GM12878 (cell line): ENCODE data around the gene WWP2. TPM values are rescaled to one million over a fixed set of nuclear protein-coding genes. Genes with fewer than 3 reads are reported as not detected.

ENCODE experiments used
- ATAC-seq: fragments of 200-7000 bp; cut with Tn5 transposase; 3 replicates; pipeline ENCODE4 v1.9.1; 2020; ENCODE audit warnings: mild to moderate bottlenecking, moderate library complexity
- BruUV-seq: library from RNA; stranded (reverse); fragments of 400-500 nt; replicated peaks from 2 replicates; lab custom pipeline; 2021; lab: Mats Ljungman, UMichigan
- CTCF ChIA-PET: fragments of 300-600 bp; sonication (Branson Sonifier 250); formaldehyde crosslinking; extraction: SDS; loops from one replicate; lab custom pipeline; 2021; ENCODE audit warnings: inconsistent platforms; lab: Yijun Ruan, JAX
- POLR2A ChIA-PET: fragments of 350-600 bp; formaldehyde crosslinking; extraction: SDS; loops from one replicate; lab custom pipeline; 2021; ENCODE audit warnings: inconsistent platforms; lab: Charles Lee
- RAD21 ChIA-PET: fragments of 300-600 bp; sonication (Branson Sonifier 250); formaldehyde crosslinking; loops from one replicate; lab custom pipeline; 2023; ENCODE audit warnings: antibody characterized with exemption; ENCODE audit not compliant: unreplicated experiment; lab: Charles Lee
- SMC1A ChIA-PET: fragments of 300-600 bp; sonication (Branson Sonifier 250); formaldehyde crosslinking; loops from one replicate; lab custom pipeline; 2023; ENCODE audit not compliant: unreplicated experiment, uncharacterized antibody; lab: Charles Lee
- DNase-seq: peaks from one replicate; pipeline ENCODE4 v3.0.0-alpha.2; 2011; ENCODE audit warnings: low read depth, low spot score
- FAIRE-seq: peaks from 3 replicates; lab custom pipeline; 2011; peaks lifted over from hg19 to GRCh38; lab: Jason Lieb, UNC
- H2AFZ ChIP-seq: 2 replicates; pipeline ENCODE4 v1.6.0; 2011; ENCODE audit warnings: low read depth, low read length, control low read depth; ENCODE audit not compliant: control insufficient read depth
- H3K27ac ChIP-seq: 2 replicates; pipeline ENCODE4 v1.5.1; 2011; ENCODE audit warnings: control low read depth; ENCODE audit not compliant: control insufficient read depth, insufficient read depth
- H3K27me3 ChIP-seq, 2 experiments: replicated peaks in 1 of 2; 2 replicates each; pipeline versions ENCODE4 v1.6.0 to v1.6.1; 2011; ENCODE audit warnings: low read length in 1 of 2; ENCODE audit not compliant: control insufficient read depth in 2 of 2, insufficient read depth in 2 of 2
- H3K36me3 ChIP-seq, 2 experiments: 2 replicates each; pipeline ENCODE4 v1.5.1; 2011; ENCODE audit warnings: low read length in 1 of 2; ENCODE audit not compliant: control insufficient read depth in 2 of 2, insufficient read depth in 2 of 2
- H3K4me1 ChIP-seq: 2 replicates; pipeline ENCODE4 v1.6.1; 2011; ENCODE audit warnings: mild to moderate bottlenecking, low read length, moderate library complexity, mixed read lengths; ENCODE audit not compliant: control insufficient read depth, insufficient read depth
- H3K4me2 ChIP-seq: 2 replicates; pipeline ENCODE4 v1.6.0; 2011; ENCODE audit warnings: control low read depth; ENCODE audit not compliant: control insufficient read depth, insufficient read depth
- H3K4me3 ChIP-seq: fragments of 200-600 bp; sonication (generic); 2 replicates; pipeline ENCODE4 v1.5.1; 2016
- H3K79me2 ChIP-seq: 2 replicates; pipeline ENCODE4 v1.6.0; 2011; ENCODE audit warnings: low read length; ENCODE audit not compliant: control insufficient read depth, insufficient read depth
- H3K9ac ChIP-seq: 2 replicates; pipeline ENCODE4 v1.8.0; 2011; ENCODE audit warnings: low read length, control low read depth, mixed read lengths; ENCODE audit not compliant: control insufficient read depth, insufficient read depth
- H3K9me3 ChIP-seq: replicated peaks from 3 replicates; pipeline ENCODE4 v1.5.1; 2011; ENCODE audit warnings: mild to moderate bottlenecking, low read length; ENCODE audit not compliant: control insufficient read depth, insufficient read depth
- H4K20me1 ChIP-seq: 2 replicates; pipeline ENCODE4 v1.6.0; 2011; ENCODE audit not compliant: control insufficient read depth, insufficient read depth
- BACH1 ChIP-seq: fragments of 450-650 bp; IDR thresholded peaks from 2 replicates; pipeline ENCODE4 v1.6.1; 2017; ENCODE audit warnings: mild to moderate bottlenecking, borderline replicate concordance
- CREB1 ChIP-seq: IDR thresholded peaks from 2 replicates; pipeline ENCODE4 v1.6.1; 2012; ENCODE audit warnings: low read depth, mild to moderate bottlenecking, inconsistent platforms
- EP300 ChIP-seq, 2 experiments: fragments of 150-350 bp in 1 of 2; IDR thresholded peaks; 2 replicates each; pipeline ENCODE4 v1.6.1; 2011 to 2012; ENCODE audit warnings: low read depth in 2 of 2, low read length in 2 of 2, borderline replicate concordance in 1 of 2, improper control_type of control experiment in 1 of 2, inconsistent platforms in 1 of 2; ENCODE audit not compliant: control insufficient read depth in 1 of 2
- HCFC1 ChIP-seq: fragments of 150-350 bp; IDR thresholded peaks from 2 replicates; pipeline ENCODE4 v1.6.1; 2014; ENCODE audit warnings: low read length
- HDGF ChIP-seq: fragments of 450-650 bp; IDR thresholded peaks from 2 replicates; pipeline ENCODE4 v1.6.1; 2016; ENCODE audit warnings: antibody characterized with exemption
- NFXL1 ChIP-seq: fragments of 450-650 bp; IDR thresholded peaks from 2 replicates; pipeline ENCODE4 v1.6.1; 2017; ENCODE audit warnings: antibody characterized with exemption, mild to moderate bottlenecking, borderline replicate concordance
- PML ChIP-seq: IDR thresholded peaks from 2 replicates; pipeline ENCODE4 v1.6.1; 2012; ENCODE audit warnings: low read length, inconsistent platforms
- RELA ChIP-seq: fragments of 450-650 bp; IDR thresholded peaks from 2 replicates; pipeline ENCODE4 v1.8.0; 2014; ENCODE audit warnings: borderline replicate concordance; ENCODE audit not compliant: partially characterized antibody
- RFX5 ChIP-seq: IDR thresholded peaks from 2 replicates; pipeline ENCODE4 v1.6.1; 2011; ENCODE audit warnings: low read depth, low read length, improper control_type of control experiment
- TBL1XR1 ChIP-seq: IDR thresholded peaks from 2 replicates; pipeline ENCODE4 v1.6.1; 2012; ENCODE audit warnings: low read depth, low read length, improper control_type of control experiment
- TCF12 ChIP-seq: IDR thresholded peaks from 2 replicates; pipeline ENCODE4 v1.6.1; 2011; ENCODE audit warnings: low read depth, mild to moderate bottlenecking, low read length
- WGBS: methylation state at CpG from one replicate; pipeline ENCODE4 v1.1.6; 2016; ENCODE audit warnings: low lambda C conversion rate; ENCODE audit not compliant: insufficient replicate concordance, insufficient coverage; ENCODE audit errors: missing lambda C conversion rate; 5-methylcytosine and 5-hydroxymethylcytosine counted together
- in situ Hi-C: fragments of 300-500 bp; cut with MboI; formaldehyde crosslinking; loops from 9 replicates; pipeline ENCODE4 v1.14.3; 2018; ENCODE audit warnings: mixed read lengths
- intact Hi-C: fragments of 100-400 bp; cut with micrococcal nuclease; formaldehyde crosslinking; loops from one replicate; pipeline ENCODE4 v1.14.2; 2022; ENCODE audit not compliant: unreplicated experiment
- polyA plus RNA-seq, 11 experiments: library from polyadenylated mRNA; depleted of rRNA in 4 of 11; unstranded in 6 of 11; stranded (reverse) in 5 of 11; fragments of >200 nt; fragmentation: Nextera tagmentation in 4 of 11; fragmentation: Illumina TruSeq in 1 of 11; extraction: Ambion mirVana in 4 of 11; extraction: Trizol in 1 of 11; gene quantifications; 1 replicate in 1 of 11; 2 replicates in 10 of 11; pipeline versions ENCODE4 v1.2.1 to v1.2.3, GENCODE V29; 2011 to 2016; ENCODE audit warnings: inconsistent platforms in 2 of 11, missing spikeins in 2 of 11, low read depth in 1 of 11
- total RNA-seq, 4 experiments: library from RNA; depleted of rRNA in 3 of 4; stranded (reverse); fragments of >200 nt in 3 of 4; fragmentation: Illumina TruSeq in 1 of 4; extraction: Trizol in 1 of 4; gene quantifications; 2 replicates each; pipeline versions ENCODE4 v1.2.1 to v1.2.3, GENCODE V29; 2013 to 2021
- TF ChIP-seq, protein P1 (sequence below): fragments of 450-650 bp; formaldehyde crosslinking; IDR thresholded peaks from 2 replicates; pipeline ENCODE4 v1.4.0; 2020; ENCODE audit warnings: mild to moderate bottlenecking, moderate library complexity
- TF ChIP-seq, protein P2 (sequence below): IDR thresholded peaks from 2 replicates; pipeline ENCODE4 v1.6.1; 2012; ENCODE audit warnings: mild to moderate bottlenecking, low read depth, low read length

WWP2 gene
- total and polyA plus RNA-seq, 10 of the 15 experiments (the other 5 are each of a cell fraction or from before 2014, with no cell fraction given): 2.8 to 47.0 (median 23.8) TPM

DNA sequence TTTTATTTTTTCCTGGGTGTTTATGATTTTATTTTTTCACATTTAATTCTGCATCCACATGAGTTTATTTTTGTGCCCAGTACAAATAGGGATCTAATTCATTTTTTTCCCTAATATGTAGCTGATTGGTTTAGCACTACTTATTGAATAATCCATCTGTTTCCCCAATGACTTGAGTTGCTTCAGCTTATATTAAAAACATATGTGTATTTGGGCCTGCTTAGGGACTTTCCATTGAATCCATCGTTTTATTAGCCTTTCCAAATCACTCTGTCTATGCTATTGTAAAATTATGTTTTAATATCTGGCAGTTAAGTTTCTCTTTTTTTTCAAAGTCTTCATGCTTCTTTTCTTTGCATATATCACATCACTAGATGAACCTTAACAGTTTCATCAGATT, 42.2 kb downstream of the WWP2 start:
- in situ Hi-C loops (no loop called here), intact Hi-C loops (no loop called here)
- H3K9me3 ChIP-seq: no peaks in the 10 kb centered on the region
- H3K4me1 ChIP-seq: no peaks in the 10 kb centered on the region; the same call in 1 of the 2 replicates
- BruUV-seq: no TSS peak
- no peak overlapping the region for H2AFZ ChIP-seq
- H3K79me2 ChIP-seq: no peaks in the 10 kb centered on the region
- H3K9ac ChIP-seq: no peak overlapping the region
- DNase-seq: no peak
- no peaks in the 10 kb centered on the region for H4K20me1 ChIP-seq
- H3K4me3 ChIP-seq: no peak overlapping the region
- ATAC-seq: no peak
- ChIA-PET CTCF (no interaction called here), POLR2A (no interaction called here), RAD21 (no interaction called here), SMC1A (interaction anchor here (0.5 kb wide), 1 partner anchor 84 kb away, joined by 3 read pairs; no protein-coding TSS in a partner anchor)
- peaks cover 0 to 6% of the 10 kb centered on the region in 2 experiments; a peak in 2 of 4 replicates for H3K36me3 ChIP-seq
- H3K27ac ChIP-seq: no peak overlapping the region
- WGBS: 97% methylated on average over 1 of the region's 1 CpG
- TF ChIP-seq PML: no peak
- TF ChIP-seq, protein P1, sequence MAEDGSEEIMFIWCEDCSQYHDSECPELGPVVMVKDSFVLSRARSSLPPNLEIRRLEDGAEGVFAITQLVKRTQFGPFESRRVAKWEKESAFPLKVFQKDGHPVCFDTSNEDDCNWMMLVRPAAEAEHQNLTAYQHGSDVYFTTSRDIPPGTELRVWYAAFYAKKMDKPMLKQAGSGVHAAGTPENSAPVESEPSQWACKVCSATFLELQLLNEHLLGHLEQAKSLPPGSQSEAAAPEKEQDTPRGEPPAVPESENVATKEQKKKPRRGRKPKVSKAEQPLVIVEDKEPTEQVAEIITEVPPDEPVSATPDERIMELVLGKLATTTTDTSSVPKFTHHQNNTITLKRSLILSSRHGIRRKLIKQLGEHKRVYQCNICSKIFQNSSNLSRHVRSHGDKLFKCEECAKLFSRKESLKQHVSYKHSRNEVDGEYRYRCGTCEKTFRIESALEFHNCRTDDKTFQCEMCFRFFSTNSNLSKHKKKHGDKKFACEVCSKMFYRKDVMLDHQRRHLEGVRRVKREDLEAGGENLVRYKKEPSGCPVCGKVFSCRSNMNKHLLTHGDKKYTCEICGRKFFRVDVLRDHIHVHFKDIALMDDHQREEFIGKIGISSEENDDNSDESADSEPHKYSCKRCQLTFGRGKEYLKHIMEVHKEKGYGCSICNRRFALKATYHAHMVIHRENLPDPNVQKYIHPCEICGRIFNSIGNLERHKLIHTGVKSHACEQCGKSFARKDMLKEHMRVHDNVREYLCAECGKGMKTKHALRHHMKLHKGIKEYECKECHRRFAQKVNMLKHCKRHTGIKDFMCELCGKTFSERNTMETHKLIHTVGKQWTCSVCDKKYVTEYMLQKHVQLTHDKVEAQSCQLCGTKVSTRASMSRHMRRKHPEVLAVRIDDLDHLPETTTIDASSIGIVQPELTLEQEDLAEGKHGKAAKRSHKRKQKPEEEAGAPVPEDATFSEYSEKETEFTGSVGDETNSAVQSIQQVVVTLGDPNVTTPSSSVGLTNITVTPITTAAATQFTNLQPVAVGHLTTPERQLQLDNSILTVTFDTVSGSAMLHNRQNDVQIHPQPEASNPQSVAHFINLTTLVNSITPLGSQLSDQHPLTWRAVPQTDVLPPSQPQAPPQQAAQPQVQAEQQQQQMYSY: no peak
- TF ChIP-seq HCFC1: no peak
- TF ChIP-seq RFX5: no peak
- TF ChIP-seq TCF12: no peak
- TF ChIP-seq, protein P2, sequence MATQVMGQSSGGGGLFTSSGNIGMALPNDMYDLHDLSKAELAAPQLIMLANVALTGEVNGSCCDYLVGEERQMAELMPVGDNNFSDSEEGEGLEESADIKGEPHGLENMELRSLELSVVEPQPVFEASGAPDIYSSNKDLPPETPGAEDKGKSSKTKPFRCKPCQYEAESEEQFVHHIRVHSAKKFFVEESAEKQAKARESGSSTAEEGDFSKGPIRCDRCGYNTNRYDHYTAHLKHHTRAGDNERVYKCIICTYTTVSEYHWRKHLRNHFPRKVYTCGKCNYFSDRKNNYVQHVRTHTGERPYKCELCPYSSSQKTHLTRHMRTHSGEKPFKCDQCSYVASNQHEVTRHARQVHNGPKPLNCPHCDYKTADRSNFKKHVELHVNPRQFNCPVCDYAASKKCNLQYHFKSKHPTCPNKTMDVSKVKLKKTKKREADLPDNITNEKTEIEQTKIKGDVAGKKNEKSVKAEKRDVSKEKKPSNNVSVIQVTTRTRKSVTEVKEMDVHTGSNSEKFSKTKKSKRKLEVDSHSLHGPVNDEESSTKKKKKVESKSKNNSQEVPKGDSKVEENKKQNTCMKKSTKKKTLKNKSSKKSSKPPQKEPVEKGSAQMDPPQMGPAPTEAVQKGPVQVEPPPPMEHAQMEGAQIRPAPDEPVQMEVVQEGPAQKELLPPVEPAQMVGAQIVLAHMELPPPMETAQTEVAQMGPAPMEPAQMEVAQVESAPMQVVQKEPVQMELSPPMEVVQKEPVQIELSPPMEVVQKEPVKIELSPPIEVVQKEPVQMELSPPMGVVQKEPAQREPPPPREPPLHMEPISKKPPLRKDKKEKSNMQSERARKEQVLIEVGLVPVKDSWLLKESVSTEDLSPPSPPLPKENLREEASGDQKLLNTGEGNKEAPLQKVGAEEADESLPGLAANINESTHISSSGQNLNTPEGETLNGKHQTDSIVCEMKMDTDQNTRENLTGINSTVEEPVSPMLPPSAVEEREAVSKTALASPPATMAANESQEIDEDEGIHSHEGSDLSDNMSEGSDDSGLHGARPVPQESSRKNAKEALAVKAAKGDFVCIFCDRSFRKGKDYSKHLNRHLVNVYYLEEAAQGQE: no peak
- TF ChIP-seq NFXL1: no peak
- no peak for TF ChIP-seq EP300 (IDR thresholded peaks at IDR 0.05; ENCODE audit: borderline replicate concordance in 1 of 2, control insufficient read depth in 1 of 2, low read depth in 2 of 2, low read length in 2 of 2)
- TF ChIP-seq BACH1: no peak
- TF ChIP-seq HDGF: no peak
- no peak for TF ChIP-seq CREB1
- TF ChIP-seq RELA: no peak
- TF ChIP-seq TBL1XR1: no peak
- no peaks in the 10 kb centered on the region for H3K27me3 ChIP-seq
- FAIRE-seq: no peak
- H3K4me2 ChIP-seq: no peak overlapping the region
